Large intestine (tissue), 3 donors: ENCODE measurements around the gene MYRIP. TPM values are rescaled to one million over a fixed set of nuclear protein-coding genes. Genes with fewer than 3 reads are reported as not detected.

Experiments used
- DNase-seq, 2 donors: peaks; one replicate each; pipeline versions ENCODE4 v3.0.0 to v3.0.0-alpha.2; 2013
- H3K27ac ChIP-seq: one replicate; pipeline ENCODE4 v1.5.1; 2013; ENCODE audit warnings: low read length
- H3K27me3 ChIP-seq: 2 replicates; pipeline ENCODE4 v1.6.1; 2013; ENCODE audit warnings: low read length; ENCODE audit not compliant: control insufficient read depth, insufficient read depth
- H3K36me3 ChIP-seq: 2 replicates; pipeline ENCODE4 v1.6.1; 2013; ENCODE audit warnings: low read length; ENCODE audit not compliant: control insufficient read depth, insufficient read depth
- H3K4me1 ChIP-seq: one replicate; pipeline ENCODE4 v1.6.1; 2013; ENCODE audit warnings: low read length; ENCODE audit not compliant: control insufficient read depth, insufficient read depth
- H3K4me3 ChIP-seq: one replicate; pipeline ENCODE4 v1.5.1; 2013; ENCODE audit warnings: low read length
- H3K9me3 ChIP-seq: one replicate; pipeline ENCODE4 v1.6.1; 2013; ENCODE audit warnings: mild to moderate bottlenecking, low read depth, low read length, moderate library complexity; ENCODE audit not compliant: control insufficient read depth
- WGBS: methylation state at CpG from one replicate; pipeline ENCODE4 v1.1.5; 2013; ENCODE audit warnings: low lambda C conversion rate; ENCODE audit not compliant: insufficient coverage; 5-methylcytosine and 5-hydroxymethylcytosine counted together
- polyA plus RNA-seq: library from polyadenylated mRNA; unstranded; fragments of 120-200 nt; gene quantifications from one replicate; pipeline ENCODE4 v1.2.1, GENCODE V29; 2013

Gene MYRIP
- polyA plus RNA-seq, 1 donor, result 3.1 TPM

DNA sequence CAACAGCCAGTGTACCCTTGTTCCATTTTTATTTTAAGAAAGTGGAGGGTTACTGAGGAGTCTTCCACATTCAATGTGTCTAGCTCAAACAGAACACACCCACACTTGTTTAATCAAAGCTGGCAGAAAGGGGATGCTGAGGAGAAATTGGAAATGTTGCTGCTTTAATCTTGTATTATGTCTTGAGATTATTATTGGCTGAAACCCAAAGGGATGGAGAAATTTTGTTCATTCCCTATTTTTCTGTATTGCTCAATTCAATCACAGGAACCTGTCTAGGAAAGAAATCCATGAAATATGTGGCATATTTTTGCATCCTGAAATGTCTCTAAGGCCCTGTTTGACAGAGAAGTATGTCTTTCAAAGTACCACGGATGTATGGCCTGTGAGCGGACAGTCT, 238.0 kb downstream of the MYRIP start:
- Histone ChIP-seq H3K4me3 (no peak overlapping the region), H3K27me3 (no peaks in the 10 kb centered on the region), H3K36me3 (no peaks in the 10 kb centered on the region), H3K4me1 (no peaks in the 10 kb centered on the region), H3K9me3 (peaks cover 2% of the 10 kb centered on the region), H3K27ac (no peak overlapping the region)
- WGBS, result no CpG with 5 or more reads among the region's 2 CpGs
- no peak for DNase-seq

DNA sequence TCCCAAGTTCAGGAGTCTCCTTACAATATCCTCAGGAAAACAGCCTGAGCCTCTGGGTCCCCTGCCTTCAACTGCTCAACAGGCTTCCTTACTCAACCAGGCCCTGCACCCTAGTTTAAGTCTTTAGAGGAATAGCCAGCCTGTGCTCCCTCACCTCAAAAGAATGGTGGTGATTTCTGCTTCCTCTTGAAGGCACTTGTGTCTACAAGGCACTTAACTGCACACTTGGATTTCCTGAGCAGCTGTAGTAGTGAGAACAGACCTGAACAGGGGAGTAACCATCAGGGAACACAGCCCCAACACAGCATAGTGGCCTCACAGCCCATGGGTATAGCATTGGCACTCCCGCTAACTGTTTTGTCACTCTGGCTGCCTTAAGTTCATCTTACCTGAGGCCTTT, 244.3 kb downstream of the MYRIP start:
- DNase-seq, result no peak
- peaks cover 2% of the 10 kb centered on the region for H3K9me3 ChIP-seq

DNA sequence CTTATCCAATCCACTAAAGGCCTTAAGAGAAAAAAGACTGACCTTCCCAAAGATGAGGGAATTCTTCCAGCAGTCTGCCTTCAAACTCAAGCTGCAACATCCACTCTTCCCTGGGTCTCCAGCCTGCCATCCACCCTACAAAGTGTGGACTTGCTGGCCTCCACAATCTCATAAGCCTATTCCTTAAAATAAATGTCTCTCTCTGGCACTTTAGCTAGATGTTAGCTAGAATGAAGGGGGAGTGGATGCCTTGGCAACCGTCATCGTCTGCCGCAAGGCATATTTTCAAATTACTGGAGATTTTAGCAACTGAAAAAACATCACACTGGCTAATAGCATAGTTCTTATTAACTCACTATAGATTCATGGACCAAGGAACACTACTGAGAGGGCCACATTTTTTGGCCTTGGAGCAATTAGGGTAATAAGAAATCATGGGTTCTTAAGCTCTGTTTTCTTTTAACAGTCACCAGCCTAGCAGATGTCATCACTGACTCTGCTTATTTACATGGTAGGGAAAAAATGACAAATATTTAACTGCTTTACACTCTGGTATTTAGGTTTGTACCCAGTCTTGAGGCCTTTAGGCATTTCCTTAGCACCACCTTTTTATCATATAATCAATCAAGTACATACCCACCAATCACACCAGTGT, 245.3 kb downstream of the MYRIP start:
- no peak for DNase-seq
- no peaks in the 10 kb centered on the region for H3K36me3 ChIP-seq
- H3K4me1 ChIP-seq, result no peaks in the 10 kb centered on the region
- no peak overlapping the region for H3K4me3 ChIP-seq
- H3K9me3 ChIP-seq, result peaks cover 2% of the 10 kb centered on the region
- no peak overlapping the region for H3K27ac ChIP-seq
- WGBS, result no CpG with 5 or more reads among the region's 3 CpGs
- H3K27me3 ChIP-seq, result no peaks in the 10 kb centered on the region

More for the DNA sequence above, 244.3 kb downstream of the MYRIP start:
- Histone ChIP-seq H3K27me3 (no peaks in the 10 kb centered on the region), H3K4me1 (no peaks in the 10 kb centered on the region), H3K36me3 (no peaks in the 10 kb centered on the region), H3K4me3 (no peak overlapping the region), H3K27ac (no peak overlapping the region)
- WGBS, result no CpG with 5 or more reads among the region's 1 CpG

DNA sequence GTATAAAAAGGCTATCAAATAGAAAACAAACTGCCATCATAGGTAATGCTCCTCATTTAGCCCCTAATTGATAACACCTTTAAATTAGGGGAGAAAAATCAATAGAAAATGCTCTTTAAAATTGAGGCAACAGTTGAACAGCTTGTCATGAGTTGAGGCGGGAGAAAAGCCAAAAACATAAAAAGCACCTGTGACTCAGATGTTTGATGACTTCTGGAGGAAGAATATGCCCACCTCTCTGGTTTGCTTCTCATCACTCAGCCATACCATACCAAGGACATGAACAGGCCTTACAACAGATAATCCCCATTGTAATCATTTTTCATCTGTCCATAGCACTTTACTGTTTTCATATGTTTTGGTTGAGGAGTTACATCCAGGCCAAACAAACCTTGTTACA, 246.0 kb downstream of the MYRIP start:
- Histone ChIP-seq H3K36me3 (no peaks in the 10 kb centered on the region), H3K9me3 (peaks cover 1% of the 10 kb centered on the region), H3K27me3 (no peaks in the 10 kb centered on the region), H3K4me1 (no peaks in the 10 kb centered on the region), H3K4me3 (no peak overlapping the region), H3K27ac (no peak overlapping the region)
- WGBS, result no CpG with 5 or more reads among the region's 1 CpG
- no peak for DNase-seq

DNA sequence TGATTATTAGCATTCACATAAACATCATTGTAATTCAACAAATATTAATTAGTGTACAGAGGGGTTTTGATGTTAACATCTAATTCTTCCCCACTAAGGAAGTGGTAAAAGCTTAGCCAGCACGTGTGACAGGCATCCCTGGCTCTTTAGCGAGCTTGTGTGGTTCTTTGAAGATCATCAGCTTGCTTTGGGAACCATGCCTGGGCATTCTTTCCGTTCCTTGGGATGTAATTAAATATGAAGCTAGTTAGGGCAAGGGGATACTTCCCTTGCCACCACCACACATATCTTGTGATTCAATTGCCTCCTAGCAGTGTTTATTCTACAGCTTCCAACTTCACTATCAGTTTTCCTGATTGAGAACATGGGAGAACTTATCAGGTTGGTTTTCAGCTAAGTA, 246.5 kb downstream of the MYRIP start:
- no CpG with 5 or more reads among the region's 3 CpGs for WGBS
- Histone ChIP-seq H3K27me3 (no peaks in the 10 kb centered on the region), H3K4me1 (no peaks in the 10 kb centered on the region), H3K36me3 (no peaks in the 10 kb centered on the region), H3K4me3 (no peak overlapping the region), H3K9me3 (no peaks in the 10 kb centered on the region), H3K27ac (no peak overlapping the region)
- DNase-seq, result no peak

DNA sequence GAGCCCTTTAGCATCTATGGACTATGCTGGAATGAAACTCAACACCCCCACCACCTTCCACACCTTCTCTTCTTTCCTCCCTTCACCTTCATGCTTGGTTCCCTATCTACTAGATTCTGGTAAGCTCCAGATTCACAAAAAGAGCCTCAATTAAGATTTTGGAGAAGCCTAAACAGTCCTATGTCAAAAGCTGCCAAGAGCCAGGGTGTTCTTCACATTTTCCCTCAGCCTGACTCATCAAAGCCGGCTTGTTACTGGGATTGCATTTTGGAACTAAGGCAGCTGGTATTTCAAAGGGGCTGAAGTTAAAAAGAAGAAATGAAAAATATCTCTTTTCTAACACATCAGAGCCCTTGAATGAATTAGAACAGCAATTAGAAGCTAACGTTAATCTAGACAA, 247.7 kb downstream of the MYRIP start:
- Histone ChIP-seq H3K4me1 (no peaks in the 10 kb centered on the region), H3K9me3 (no peaks in the 10 kb centered on the region), H3K27ac (no peak overlapping the region), H3K4me3 (no peak overlapping the region), H3K36me3 (no peaks in the 10 kb centered on the region), H3K27me3 (no peaks in the 10 kb centered on the region)
- 94% methylated on average over 2 of the region's 2 CpGs for WGBS
- DNase-seq, result no peak

DNA sequence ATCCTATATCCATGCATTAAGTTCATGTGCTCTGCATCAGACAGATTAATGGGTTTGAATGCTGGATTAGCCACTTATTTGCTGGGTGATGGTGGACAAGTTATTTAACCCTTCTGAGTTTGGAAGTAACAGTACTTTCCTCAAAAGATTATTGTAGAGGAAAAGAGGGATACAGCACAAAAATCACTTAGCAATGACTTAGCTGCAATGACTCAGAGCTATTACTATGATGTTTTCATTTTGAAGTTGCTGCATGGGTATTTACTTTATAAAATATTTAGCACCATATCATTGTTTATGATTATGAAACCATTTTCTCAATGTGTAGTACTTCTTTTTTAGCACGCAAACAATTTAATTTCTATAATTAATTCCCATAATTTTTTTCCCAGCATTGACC, 248.4 kb downstream of the MYRIP start:
- Histone ChIP-seq H3K4me1 (no peaks in the 10 kb centered on the region), H3K27me3 (no peaks in the 10 kb centered on the region), H3K9me3 (no peaks in the 10 kb centered on the region), H3K27ac (no peak overlapping the region), H3K36me3 (no peaks in the 10 kb centered on the region), H3K4me3 (no peak overlapping the region)
- WGBS, result 100% methylated on average over 1 of the region's 1 CpG
- DNase-seq, result no peak

DNA sequence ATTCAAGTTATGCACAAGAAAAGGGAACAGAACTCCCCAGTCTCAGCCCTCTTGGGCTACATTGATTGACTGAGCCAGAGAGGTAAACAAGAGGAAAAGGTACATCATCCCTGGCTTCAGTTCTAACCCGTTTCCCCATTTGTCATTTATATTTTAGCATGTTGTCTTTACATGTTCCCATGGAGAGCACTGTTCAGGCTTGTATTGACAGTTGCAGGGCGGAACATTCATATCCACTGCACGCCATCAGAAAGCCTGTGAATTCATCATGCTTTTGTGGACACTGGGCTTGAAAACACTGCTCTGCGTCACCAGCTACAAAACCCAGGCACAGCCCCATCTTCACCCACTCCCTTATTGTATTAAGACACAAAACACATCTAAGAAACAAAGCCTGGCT, 259.2 kb downstream of the MYRIP start:
- Histone ChIP-seq H3K36me3 (no peaks in the 10 kb centered on the region), H3K9me3 (no peaks in the 10 kb centered on the region), H3K4me3 (no peak overlapping the region), H3K4me1 (no peaks in the 10 kb centered on the region), H3K27me3 (no peaks in the 10 kb centered on the region), H3K27ac (no peak overlapping the region)
- WGBS, result no CpG with 5 or more reads among the region's 4 CpGs
- DNase-seq, result no peak

DNA sequence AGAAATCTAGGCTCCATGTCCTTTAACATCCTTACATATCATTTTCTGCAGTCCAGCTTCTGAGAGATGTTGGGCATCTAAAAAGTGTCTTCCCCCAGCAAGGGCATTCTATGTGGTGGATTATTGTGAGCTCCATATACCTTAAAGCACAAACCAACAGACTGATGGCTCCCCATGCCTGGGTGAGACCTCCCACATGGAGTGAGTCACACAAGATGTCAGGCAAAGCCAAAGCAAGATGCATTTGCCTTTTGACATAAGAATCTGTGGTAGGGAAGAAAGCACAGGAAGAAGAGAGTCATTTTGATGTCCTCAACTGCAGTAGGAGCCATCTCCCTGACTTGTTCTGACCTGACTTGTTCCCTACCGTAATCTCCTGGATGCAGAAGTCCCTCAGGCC, 261.4 kb downstream of the MYRIP start:
- H3K36me3 ChIP-seq, result no peaks in the 10 kb centered on the region
- H3K27ac ChIP-seq, result no peak overlapping the region
- no peak overlapping the region for H3K4me3 ChIP-seq
- no peaks in the 10 kb centered on the region for H3K27me3 ChIP-seq
- no peaks in the 10 kb centered on the region for H3K9me3 ChIP-seq
- WGBS, result no CpG with 5 or more reads among the region's 1 CpG
- no peak for DNase-seq
- H3K4me1 ChIP-seq, result no peaks in the 10 kb centered on the region

DNA sequence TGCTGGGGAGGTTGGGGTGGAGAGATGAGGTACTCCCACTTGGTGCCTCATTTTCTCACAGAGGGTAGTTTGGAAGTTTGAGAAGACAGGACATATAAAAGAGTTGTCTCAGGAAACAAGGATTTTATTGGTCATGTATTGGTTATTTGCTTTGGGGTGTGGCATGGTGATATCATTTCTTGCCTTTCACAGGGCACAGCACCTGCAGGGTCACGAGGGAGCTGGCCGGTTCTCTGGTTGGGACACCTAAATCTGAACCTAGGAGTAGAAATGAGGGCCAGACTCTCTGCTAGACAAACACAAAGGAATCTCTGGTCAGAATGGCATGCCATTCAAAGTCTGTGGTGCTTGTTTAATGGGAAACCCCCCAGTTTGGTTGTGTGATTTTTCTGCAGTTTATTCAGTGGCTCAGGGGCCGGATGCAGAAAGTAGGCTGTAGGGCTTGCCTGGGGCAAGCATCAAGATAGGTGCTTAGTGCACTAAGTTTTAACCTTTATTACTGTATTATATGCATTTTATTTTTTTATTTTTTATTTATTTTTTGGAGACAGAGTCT, 262.4 kb downstream of the MYRIP start:
- Histone ChIP-seq H3K36me3 (no peaks in the 10 kb centered on the region), H3K4me3 (no peak overlapping the region), H3K4me1 (no peaks in the 10 kb centered on the region), H3K9me3 (no peaks in the 10 kb centered on the region), H3K27ac (no peak overlapping the region), H3K27me3 (no peaks in the 10 kb centered on the region)
- peak in 1 of 2 donors; percentile 12 for DNase-seq
- 83% methylated on average over 1 of the region's 3 CpGs for WGBS
